HG03575 (cell line): ENCODE measurements around the gene TRAK1.

ENCODE experiments used
- ATAC-seq: cut with Tn5 transposase; IDR thresholded peaks from one replicate; pipeline ENCODE4 v1.9.1; 2021; ENCODE audit not compliant: unreplicated experiment, insufficient number of reproducible peaks, low FRiP score; ENCODE audit errors: extremely low read depth

The TRAK1 gene

DNA sequence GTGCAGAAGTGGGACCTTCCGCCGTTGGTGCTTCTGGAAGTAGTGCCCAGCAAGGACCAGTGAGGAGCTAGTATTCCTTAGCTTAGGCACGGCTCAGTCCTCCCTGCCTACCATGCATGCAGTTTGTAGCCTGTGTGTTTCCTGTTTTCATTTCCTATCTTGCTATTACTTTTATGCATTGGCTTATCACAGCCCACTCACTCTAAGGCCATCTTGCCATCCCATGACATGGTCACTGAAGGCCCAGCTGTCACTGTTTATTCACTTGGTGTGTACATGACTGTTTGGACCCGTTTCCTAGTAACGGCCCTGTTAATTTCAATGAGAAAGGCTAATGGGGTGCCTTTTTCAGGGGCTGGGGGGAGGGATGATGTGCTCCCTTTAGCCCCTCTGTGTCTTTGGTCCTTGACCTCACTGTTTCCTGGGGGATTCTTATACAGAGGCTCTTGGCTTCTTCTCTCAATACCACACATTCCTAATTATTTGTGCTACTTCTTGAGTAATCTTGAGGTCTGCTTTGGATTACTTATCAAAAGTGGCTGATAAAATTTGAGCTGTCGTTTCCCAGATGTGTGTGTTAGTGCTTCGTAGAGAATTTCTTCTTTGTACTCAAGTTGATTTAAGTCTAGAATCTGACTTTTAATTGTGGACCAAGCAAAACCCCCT, 24.5 kb upstream of the TRAK1 start:
- no peak for ATAC-seq

DNA sequence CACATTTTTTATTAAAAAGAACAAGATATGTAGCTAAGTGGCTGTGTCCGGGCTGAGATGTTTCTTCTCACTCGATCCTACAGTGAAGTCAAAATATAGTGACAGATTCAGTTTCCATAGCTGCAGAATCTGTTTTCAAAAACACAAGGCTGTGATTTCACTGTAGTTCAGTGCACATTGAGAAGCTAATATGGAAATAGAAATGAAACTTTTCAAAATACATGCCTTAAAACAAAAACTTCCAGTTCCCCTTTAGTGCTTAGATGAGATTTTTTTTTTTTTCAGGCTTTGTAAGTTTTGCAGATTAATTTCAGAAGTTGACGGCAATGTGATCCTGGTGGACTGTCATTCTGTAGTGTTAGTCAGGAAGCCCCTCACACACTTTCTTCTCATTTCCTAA, 23.8 kb upstream of the TRAK1 start:
- ATAC-seq = peak; percentile 65

DNA sequence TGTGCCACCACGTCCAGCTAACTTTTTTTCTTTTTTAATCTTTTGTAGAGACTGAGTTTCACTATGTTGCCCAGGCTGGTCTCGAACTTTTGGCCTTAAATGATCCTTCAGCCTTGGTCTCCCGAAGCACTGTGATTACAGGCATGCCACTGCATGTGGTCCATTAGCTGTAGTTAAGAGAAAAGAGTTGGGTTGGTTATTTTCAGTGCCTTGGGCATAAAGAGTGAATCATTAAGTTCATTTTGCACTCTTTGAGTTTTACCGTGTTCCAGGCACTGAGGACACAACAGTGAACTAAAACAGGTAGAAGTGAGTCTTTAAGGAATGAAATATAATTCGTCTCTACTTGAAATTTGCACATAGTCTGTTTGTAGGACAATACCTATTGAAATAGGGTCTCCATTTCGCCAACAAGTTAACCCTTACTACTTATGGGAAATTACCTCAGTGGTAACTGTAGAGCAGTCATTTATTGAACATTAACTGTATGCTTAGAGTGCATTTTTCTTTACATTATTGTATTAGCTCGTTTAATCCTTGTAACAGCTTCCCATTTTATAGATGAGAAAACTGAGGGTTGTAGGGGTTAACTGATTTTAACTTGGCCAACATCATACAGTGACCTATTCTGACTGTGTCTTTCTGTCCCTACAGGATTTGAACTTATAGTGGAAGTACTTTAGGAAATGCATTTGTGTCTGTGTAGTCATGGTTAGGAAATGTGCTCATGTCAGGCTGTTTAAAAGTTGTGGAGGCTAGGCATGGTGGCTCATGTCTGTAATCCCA, 22.7 kb upstream of the TRAK1 start:
- ATAC-seq = no peak

DNA sequence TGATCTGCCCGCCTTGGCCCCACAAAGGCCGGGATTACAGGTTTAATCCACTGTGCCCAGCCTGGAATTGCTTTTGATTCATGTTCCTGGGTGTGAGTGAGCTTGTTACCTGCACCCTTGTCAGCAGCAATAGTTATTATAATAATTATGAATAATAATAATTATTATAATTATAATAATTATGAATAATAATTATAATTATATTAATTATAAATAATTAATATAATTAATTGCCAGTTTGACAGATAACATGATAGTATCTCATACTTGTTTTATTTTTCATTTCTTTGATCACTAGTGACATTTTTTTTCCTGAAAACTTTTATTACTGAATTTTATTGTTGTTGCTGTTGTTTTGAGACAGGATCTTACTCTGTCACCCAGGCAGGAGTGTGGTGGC, 21.1 kb upstream of the TRAK1 start:
- ATAC-seq = no peak

DNA sequence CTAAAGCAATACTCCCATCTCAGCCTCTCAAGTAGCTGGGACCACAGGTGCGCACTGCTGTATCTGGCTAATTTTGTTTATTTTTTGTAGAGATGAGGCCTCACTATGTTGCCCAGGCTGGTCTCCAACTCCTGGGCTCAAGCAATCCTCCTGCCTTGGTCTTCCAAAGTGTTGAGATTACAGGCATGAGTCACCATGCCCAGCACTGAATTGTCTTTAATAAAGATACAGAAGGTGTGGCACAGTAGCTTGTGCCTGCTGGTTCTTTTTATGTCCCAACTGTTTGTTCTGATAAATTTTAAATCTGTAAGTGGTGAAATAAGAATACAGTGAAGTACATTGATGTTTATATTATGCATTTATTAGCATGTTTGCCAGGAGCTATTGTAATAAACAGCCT, 20.6 kb upstream of the TRAK1 start:
- ATAC-seq = no peak

DNA sequence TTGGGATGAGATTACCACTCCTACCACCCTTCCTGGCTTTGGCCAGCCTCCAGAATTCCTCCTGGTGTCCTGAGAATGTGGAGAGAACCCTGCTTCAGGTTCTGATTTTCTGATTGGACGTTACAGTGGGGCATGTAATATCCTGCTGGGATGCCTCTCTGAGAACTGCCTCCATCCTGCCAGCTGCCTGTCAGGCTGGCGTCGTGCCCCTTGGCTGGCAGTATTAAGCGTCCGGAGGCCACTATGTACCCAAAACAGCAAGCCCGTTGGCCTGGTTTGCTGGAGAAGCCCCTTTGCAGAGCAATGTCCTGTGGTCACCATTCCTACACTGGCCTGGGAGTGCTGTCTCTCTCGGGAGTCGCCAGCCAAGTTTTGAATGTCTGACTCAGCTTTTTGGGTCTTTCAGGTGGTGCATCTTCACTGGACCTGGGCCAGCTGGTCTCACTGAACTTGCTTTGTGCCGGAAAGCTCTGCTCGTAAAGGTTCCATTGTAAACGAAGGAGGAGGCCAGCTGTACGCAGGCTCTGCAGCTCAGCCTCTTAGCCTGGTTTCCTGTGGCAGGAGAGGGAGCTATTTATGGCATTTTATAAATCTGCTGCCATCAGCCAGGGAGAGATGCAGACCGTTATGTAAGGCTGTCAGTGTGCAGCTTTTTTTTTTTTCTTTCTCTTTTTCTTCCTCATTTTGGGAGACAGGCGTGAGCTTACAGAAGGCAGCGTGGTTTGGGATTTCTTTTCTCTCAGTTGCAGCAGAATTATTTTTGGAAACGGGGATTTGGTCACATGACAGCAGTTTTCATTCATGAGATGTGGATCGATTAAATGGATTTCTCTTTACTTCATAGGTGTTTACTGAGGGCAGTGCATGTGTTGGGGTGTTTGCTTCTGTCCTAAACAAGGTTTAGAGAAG, 19.0 kb upstream of the TRAK1 start:
- ATAC-seq = no peak

DNA sequence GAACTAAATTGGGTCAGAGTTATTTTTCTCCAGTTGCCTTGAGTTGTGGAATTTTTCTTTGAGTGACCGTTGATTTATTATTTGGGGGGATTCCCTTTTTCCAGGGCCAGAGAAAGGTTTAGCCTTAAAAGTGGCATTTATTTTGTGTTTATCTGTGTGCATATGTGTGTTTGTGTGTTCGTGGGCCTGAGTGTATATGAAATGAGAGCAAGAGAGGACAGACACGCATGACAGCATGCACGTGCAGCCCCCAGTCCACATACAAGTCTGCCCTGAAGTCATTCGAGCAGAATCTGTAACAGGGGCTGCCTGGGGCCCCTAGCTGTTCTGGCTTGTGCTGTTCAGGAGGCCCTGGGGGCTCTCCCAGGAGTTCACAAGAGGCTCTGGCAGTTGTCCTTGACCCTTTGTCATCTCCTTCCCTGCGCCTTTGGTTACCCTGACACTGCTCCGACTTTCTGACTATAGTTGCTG, 18.3 kb upstream of the TRAK1 start:
- no peak for ATAC-seq

DNA sequence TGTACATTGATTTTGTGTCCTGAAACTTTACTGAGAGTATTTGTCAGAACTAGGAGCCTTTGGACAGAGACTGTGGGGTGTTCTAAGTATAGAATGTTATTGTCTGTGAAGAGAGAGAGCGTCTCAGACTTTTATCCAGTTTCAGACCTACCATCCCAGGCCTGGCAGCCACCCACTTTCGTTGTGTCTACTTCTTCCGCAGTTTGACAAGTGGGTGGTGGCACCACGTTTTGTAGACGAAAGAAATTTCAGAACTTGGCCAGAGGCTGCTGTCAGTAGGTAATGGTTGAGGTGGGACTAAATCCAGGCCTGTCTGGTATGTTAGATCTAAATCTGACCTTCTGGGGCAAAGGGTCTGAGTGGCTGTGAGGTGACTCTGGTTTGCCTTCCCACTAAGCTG, 13.4 kb upstream of the TRAK1 start:
- no peak for ATAC-seq

DNA sequence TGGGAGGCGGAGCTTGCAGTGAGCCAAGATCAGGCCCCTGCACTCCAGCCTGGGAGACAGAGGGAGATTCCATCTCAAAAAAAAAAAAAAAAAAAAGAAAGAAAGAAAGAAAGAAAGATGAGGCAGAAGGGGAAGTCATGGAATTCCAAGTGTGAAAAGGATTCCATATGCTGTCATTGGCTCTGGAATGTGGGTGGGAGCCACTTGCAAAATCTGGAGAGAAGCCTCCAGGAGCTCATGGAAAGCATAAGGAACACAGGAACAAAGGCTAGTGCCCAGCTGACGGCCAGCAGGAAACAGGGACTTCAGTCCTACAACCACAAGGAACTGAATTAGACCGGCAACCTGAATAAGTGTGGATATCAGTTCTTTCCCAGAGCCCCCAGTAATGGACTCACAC, 12.5 kb upstream of the TRAK1 start:
- ATAC-seq = no peak

DNA sequence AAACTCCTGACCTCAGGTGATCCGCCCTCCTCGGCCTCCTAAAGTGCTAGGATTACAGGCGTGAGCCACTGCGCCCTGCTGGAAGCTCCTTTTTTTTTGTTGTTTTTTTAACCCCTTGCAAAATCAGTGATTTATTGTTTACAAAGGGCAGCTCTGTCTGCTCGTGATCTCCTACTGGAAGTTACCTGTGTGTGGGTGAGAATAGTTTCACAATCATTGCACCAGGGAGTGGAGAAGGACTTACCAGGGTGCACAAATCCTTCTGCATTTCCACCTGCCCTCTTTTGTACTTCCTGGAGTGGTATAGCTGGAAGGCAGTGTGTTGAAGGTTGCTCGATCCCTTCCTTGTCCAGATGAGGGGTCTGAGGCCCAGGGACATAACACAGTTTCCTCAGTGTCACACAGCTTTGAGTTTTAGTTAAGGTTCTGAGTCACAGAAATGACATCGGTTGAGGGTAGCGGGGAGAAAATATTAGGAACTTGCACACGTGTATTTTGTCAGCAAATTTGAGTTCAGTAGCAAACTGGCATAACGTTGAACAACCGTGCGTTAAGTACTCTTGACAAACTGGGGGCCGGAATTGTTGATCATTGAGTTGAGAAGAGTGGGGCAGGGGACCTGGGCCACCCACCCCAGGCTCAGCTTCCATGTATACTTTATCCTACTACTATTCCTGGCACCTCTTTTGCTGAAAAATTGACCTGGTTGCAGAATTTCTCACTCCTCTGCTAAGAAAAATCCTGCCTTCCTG, 11.3 kb upstream of the TRAK1 start:
- no peak for ATAC-seq

DNA sequence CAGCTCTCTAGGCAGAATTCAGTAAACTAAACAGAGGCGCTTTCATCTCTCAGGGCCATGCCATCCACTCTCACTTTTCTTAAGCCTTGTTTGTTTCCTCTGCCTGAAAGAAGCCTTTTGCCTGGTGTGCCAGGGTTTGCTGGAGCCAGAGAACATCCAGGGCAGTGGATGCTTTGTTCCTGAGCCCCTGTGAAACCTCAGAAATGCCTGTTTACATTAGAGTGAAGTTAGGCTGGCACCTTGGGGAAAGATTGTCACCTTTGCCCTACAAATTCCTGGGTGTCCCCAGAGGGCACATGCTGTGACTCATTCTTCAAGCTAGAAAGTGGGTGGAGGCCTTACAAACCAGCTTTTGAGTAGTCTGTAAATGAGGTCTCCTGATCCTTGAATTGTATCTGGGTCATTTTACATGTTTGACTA, 10.7 kb upstream of the TRAK1 start:
- no peak for ATAC-seq

DNA sequence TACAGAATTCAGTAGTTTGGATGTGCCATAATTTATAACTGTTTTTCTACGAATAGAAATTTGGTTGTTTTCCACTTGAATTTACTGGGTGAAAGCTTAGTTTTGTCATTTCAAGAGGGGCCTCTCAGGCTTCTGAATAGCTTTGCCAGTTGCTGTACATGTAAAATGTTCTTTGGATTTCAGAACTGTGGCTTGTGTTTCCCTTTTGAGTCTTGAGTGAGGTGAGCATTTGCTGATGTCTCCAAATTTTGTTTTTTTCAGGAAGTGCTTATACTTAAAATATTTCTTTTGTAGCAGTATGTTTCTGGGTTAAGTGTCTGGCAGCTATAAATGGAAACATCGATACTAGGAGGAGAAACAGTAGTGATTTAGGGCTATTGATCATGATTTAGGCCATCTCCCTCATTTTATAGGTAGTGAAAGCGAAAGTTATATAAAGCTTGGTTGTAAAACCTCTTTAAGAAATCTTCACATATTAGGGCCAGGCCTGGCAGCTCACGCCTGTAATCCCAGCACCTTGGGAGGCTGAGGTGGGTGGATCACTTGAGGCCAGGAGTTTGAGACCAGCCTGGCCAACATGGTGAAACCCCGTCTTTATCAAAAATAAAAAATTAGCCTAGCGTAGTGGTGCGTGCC, 9.2 kb upstream of the TRAK1 start:
- ATAC-seq = no peak

DNA sequence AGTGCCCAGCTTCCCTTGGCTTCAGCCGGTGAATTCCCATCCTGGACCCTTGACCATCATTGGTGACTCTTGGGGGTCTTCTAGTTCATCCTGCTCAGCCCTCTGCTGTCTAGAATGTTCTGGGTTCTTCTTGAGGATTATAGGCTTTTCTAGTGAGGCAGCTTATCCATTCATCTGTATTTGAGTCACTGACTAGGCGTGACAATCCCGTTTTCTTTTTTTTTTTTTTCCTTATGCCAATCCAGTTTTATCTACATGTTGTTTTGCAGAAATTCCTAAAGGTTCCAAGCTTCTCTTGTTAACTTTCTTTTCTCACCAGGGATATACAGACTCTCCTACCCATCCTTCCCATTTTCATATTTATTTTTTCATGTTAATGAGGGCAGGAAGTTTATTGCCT, 6.6 kb upstream of the TRAK1 start:
- no peak for ATAC-seq

DNA sequence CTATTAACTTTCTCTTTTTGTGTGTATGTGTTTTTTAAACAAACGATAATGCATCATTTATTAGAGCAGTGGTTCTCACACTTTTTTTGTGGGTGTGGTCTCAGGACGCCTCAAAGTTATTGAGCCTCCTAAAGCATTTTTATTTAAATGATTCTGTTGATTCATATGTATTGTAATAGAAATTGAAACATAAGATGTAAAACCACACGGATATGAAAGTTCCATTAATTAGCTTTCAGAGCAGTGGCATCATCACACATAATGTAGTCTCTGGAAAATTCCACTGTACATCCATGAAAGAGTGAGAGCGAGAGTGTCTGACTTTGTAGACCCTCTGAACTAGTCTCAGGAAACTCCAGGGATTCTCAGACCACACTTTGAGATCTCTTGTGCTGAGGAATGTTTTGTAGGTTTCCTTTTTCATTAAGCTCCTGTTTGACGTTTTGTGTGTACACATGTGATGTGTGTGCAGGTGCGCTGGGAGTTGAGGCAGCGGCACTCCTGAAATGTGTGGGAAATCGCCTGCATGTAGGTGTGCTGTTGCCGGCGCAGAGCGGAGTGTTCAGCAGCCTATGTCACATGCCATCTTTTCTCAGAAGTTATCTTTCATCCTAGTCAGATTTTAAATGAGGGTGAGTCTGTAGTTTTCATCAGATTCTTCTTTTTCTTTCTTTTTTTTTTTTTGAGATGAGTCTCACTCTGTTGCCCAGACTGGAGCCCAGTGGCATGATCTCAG, 5.3 kb upstream of the TRAK1 start:
- no peak for ATAC-seq

DNA sequence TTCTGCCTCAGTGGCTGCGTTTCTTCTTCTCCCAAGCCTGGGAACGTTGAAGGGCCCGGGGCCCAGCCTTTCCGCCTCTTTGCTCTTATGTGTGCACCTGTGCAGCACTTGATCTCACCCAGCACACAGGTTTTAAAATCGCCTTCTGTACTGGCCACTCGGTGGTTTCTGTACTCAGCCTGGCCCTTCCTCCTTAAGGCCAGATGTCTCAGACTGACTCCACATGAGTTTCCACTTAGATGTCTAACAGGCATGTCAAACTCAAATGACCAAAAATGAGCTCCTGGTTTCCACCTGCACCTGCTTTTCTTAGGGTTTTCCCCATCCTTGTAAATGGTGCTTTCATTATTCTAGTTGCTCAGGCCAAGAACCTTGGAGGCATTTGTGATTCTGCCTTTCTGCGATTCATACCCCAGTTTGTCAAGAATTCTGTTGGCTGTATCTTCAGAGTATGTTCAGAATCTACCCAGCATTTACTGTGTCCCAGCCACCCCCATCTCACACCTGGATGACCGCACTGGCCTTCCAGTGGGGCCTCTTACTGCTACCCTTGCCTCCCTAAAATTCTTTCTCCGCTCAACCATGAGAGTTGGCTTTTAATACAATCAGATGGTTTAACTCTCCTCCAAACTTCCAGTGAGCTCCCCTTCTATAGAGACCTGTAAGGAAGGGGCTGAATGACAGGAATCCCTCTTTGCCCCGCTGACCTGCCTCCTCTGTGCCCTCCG, 2.2 kb upstream of the TRAK1 start:
- ATAC-seq = no peak

DNA sequence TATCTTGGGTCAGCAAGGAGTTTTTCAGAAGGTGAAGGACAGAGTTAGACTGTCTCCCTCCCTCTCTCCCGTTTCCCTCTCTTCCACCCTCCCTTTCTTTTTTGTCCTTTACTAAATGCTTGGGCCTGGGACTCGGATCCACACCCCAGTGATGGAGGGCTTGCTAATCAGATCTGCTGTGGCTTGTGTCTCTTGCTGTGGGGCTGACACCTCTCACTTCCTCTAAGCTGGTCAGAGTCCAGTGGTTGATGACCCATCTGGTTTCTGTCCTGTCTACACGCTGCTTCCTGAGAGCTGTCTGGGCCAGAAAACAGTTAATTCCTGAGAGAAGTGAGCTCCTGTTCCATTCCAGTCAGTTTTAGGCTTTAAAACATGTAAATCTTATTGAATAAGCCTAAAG, 849 bp downstream of the TRAK1 start:
- ATAC-seq = no peak

DNA sequence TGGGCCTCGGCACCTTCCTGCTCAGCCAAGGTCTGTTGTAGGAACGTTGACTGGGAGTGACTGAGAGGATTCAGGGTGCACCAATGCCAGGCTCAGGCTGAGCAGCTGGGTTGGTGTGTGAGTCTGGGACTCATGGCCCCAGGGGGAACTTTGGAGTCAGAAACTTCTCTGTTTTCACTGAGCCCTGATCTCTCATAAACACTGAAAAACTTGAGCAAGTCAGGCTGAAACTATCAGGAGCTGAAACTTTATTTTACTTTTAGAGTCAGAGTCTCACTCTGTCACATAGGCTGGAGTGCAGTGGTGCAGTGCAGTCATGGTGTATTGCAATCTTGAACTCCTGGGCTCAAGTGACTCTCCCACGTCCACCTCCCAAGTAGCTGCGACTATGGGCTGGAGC, 3.0 kb downstream of the TRAK1 start:
- no peak for ATAC-seq
